NCI-H510A treated with DMSO at 0.1 percent for 48 hours (cell line): Measurements from ENCODE around the gene FXYD1.
"Not testable (repeated sequence)": the region's sequence is repeated elsewhere in the genome, so short reads cannot be mapped to it uniquely, and the experiment has no call there.

Experiments
- DNase-seq: peaks from one replicate; lab custom pipeline; 2025; lab: John Stamatoyannopoulos, UW

Gene FXYD1

DNA sequence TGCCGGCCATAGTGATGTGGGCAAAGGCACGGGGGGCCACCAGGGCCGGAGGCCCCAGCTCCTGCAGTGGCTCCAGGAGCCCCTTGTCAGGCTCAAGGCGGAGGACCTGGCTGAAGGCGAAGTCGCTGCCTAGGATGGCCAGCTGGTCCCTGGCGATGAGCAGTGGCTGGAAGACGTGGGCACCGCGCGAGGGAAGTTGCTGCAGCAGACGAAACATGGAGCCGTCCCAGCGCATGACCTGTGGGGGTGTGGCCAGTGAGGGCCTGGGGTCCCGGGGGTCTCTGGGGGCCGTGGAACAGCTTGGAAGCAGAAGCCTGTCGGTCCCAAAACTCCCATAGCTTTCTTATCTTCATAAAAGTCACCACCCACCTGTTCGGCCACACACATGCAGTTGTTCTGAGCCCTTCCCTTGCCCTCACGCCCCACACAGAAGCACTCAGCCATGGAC lies 13.3 kb upstream of the FXYD1 start:
- no peak for DNase-seq

DNA sequence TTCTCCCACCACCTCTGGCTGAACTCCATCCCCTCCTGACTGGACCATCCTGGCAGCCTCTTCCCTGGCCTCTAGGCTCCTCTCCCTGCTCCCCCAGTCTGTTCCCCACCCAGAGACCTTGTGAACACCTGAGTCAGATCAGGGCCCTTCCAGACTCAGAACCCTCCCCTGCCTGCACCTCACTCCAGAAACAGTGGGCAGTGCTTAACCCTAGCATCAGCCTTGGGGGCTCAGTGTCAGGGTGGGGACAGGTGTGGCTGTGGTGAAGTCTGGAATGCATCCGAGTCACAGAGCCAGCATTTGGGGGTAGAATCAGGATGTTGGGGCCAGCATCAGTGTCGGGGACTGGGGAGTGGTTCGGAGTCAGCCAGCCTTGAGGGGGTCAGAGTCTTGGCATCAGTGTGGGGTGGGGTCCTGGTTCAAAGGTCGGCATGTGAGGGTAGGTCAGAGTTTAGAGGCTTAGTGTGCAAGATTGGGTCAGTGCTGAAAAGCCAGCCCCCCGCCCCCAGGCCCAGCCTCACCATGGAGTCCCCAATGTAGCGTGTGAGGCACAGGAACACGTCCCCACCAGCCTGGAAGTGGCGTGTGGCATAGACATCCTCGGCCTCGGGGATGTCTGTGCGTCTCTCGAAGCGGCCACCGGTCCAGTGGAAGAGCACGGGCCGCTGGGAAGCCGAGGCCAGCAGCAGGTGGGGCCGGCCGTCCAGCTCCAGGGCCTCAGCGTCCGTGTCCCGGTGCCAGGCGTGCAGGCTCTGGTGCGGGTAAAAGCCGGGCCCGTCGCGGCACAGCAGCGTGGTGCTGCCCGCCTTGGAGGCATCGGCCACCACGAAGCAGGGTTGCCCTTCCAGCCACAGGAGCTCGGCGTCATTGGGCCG lies 12.6 kb upstream of the FXYD1 start:
- no peak for DNase-seq

DNA sequence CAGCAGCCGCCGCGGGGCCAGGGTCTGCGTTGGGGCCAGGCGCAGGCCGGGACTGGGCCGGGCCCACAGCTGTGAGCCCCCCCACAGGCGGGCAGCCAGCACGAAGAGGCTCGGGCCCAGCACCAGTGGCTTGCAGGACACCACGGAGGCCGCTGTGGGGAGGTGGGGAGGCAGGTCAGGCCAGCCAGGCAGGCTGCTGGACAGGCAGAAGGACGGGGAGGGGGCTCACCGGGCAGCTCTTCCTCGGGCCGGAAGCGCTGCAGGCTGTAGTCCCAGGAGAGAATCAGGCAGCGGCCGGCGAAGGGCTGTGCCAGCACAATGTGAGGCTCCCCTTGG lies 12.0 kb upstream of the FXYD1 start:
- no peak for DNase-seq

DNA sequence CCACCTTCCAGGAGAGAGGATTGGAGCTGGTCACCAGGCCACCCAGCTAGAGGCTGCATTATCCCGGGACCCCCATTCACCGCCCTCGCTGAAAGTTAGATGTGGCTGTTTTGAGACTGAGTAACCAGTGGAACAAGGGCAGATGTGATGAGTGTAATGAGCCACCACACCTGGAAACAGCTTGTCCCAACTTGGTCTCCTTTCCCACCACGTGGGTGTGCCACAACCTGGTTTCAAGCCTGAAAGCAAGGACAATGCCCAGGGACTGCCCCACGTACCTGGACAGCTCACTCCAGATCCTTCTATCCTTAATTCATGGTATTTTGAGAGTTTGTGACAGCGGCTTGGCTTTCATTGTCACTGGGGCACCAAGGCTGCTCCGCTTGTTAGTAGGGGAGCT lies 10.8 kb upstream of the FXYD1 start:
- no peak for DNase-seq

DNA sequence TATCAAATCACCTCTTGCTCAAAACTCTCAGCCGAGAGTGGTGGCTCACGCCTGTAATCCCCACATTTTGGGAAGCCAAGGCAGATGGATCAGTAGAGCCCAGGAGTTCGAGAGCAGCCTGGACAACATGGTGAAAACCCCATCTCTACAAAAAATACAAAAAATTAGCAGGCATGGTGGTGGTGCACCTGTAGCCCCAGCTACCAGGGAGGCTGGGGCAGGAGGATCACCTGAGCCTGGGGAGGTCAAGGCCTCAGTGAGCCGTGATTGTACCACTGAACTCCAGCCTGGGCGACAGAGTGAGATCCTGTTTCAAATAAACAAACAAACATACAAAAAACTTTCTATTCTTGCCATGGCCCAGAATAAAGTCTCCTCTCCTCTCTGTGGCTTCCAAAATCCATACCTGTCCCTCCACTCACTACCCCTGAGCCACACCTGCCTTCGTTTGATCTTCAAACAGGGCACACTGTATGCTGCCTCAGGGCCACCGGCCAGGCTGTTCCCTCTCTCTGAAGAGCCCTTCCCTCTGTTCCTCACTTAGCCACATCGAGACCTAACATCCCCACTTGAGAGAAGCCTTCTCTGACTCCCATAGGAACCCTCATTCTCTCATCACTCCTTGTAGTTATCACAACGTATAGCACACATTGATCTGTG lies 10.1 kb upstream of the FXYD1 start:
- DNase-seq: no peak

DNA sequence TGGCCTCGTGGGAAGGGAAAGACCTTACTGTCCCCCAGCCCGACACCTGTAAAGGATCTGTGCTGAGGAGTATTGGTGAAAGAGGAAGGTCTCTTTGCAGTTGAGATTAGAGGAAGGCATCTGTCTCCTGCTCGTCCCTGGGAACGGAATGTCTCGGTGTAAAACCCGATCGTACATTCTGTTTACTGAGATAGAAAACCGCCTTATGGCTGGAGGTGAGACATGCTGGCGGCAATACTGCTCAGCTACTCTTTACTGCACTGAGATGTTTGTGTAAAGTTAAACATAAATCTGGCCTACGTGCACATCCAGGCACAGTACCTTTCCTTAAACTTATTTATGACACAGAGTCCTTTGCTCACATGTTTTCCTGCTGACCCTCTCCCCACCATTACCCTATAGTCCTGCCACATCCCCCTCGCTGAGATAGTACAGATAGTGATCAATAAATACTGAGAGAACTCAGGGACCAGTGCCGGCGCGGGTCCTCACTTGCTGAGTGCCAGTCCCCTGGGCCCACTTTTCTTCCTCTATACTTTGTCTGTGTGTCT lies 8.8 kb upstream of the FXYD1 start:
- DNase-seq: not testable (repeated sequence)

DNA sequence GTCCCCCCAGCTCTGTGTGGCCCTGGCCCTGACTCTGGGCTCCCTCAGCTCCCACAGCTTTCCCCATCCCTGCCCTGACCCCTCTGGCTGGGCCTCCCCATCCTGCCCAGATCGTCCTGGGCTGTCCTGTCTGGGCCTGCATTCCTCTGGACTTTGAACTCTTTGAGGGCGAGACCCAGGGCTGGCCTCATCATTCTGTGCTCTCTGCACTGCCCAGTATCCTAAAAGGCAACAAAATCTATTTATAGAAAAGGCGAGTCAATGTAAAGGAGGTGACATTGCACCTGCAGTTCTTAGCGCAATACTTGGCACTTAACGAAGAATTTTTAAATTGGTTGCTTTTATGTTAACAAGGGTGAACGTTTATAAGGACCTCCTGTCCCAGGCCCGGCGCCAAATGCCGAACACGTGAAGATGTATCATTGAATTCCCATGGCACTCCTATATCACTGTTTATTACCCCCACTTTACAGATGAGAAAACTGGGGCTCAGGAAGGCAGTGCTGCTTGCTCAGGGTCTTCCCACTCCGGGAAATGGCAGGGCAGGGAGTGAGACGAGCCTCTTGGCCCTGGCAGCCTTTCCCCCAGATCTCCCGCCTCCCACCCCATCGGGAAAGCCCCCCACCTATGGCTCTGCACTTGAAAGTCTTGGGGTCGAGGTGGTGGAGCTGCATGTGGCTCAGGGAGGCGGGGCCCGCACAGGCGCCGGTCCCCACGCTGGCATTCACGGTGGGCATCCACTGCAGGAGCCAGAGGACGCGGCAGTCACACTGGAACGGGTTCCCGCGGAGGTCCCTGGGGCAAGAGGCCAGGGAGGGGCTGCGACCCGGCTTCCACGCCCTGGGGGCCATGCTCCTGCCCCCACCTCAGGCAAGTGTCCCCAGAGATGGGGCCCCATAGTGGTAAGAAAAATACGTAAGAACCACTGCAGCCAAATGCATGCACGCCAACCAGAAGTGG lies 7.6 kb upstream of the FXYD1 start:
- no peak for DNase-seq

DNA sequence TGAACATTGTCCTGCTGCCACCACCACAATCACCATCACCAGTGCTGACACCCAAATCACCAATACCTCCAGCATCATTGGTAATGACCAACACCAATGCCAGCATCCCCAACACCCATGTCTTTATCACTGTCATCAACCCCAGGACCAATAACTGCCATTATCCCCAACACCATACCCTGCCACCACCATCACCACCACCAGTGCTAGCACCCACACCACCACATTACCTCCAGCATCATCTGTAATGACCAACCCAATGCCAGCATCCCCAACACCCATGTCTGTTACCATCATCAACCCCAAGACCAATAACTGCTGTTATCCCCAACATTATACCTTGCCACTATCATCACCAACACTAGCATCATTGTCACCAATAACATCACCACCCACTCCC lies 6.4 kb upstream of the FXYD1 start:
- no peak for DNase-seq

DNA sequence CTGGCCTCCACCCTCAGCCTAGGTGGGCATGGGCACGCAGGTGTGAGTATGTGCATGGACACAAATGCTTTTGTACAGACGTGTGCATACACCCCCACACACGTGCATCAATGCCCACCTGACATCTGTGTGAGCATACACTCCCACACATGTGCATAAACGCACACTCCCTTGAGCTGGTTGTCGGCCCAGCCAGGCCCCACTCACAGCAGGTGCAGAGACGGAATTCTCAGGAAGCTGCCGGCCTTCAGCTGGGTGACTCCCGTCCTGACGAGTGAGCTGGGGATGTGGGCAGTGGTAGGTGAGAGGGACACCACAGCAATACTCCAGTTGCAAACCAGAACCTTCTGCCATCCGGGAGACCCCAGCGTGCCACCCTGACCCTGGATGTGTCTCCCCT lies 4.8 kb upstream of the FXYD1 start:
- no peak for DNase-seq

DNA sequence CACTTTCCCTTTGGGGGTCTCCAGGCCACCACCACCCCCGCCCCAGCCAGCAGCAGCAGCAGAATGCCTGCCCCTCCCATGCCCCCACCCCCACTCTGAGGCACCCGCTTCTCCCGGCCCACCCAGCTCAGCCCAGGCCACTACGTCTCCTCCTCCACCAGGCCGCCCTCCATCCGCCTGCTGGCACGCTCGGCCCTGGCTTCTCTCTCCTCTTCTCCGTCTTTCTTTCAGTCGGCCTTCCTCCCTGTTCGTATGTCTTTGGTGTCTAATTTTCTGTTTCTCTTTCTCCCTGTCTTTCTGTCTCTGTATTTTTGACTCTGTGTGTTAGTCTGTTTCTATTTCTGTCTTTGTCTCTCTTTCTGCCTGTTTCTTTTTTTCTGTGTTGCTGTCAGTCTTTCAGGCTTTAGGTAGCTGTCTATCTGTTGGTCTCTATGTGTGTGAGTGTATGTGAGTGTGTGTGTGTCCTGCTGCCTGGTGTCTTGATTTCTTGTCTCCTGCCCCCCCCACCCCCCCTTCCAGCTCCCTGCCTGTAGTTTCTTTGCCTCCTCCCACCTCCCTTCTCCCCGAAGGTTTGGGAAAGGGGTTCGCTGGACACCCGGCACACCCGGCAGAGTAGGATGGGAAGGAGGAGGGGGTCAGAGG lies 3.9 kb upstream of the FXYD1 start, which contains the start of gene LGI4:
TSS of gene LGI4 (minus strand) at position 459 of the 642 bp plus-strand sequence. CDS start at position 80, 379 bp downstream.
- no peak for DNase-seq

DNA sequence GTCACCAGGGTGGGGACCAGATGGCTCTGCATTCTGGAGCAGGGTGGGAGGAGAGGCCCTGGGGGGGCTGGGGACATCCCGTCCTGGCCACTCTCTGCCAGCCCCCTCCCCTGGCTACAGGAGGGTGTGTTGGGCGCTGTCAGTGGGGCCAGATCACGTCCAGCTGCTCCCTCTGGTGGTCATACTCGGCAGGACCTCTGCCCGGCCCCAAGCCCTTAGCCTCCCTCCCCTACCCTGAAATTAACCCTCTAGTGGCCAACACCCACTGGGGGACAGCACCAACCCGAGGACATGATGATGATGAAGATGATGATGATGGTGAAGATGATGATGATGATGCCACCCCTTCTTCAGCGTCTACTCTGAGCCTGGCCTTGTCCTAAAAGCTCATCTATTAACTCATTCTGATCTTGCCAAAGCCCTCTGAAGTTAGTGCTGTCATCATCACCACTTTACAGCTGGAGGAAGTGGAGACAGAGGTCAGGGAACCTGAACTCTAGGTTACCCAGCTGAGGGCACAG lies 3.2 kb upstream of the FXYD1 start:
- no peak for DNase-seq

DNA sequence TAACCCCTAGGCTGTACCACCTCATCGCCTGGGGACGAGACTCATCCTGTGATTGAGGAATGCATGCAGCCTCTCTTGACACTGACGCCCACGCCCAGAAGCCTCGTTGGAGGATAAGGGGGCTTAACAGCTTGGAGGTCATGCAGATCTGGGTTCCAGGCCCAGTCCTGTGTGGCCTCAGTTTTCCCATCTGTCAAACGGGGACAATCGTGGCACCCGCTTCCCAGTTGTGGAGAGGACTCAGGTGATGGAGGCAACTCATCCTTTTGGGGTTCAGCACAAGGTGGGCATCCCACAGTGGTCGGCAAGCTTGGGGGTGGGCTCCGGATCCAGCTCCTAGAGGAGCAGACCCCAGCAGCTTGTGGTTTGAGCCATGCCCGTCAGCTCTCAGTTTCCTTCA lies 2.4 kb upstream of the FXYD1 start:
- DNase-seq: no peak

DNA sequence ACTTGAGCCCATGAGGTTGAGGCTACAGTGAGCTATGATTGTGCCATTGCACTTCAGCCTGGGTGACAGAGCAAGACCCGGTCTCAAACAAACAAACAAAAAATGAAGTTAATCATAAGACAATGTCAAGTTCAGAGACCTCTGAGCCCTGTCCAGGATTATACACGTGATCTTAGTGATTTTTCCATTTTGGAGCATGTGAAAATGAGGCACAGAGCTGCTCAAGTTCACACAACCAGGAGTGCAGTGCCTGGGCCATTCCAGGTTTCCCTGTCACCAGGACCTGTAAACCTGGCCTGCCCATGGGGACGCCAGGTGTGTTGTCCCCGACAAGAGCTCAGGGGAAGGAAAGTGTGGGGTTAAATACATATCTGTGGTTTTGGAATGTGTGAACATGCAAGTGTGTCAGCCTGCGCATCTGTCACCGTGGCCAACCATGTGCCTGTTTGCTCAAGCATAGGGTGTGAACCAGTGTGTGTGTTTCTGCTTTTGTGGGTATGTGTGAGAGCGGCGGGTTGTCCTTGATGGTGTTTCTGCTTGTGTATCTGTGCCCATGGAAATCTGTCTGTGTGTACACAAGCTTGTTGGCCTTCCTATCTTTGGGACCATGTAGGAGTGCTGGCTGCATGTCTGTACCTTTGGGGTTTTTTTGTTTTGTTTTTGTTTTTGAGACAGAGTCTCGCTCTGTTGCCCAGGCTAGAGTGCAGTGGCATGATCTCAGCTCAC lies 1.5 kb upstream of the FXYD1 start:
- DNase-seq: no peak

DNA sequence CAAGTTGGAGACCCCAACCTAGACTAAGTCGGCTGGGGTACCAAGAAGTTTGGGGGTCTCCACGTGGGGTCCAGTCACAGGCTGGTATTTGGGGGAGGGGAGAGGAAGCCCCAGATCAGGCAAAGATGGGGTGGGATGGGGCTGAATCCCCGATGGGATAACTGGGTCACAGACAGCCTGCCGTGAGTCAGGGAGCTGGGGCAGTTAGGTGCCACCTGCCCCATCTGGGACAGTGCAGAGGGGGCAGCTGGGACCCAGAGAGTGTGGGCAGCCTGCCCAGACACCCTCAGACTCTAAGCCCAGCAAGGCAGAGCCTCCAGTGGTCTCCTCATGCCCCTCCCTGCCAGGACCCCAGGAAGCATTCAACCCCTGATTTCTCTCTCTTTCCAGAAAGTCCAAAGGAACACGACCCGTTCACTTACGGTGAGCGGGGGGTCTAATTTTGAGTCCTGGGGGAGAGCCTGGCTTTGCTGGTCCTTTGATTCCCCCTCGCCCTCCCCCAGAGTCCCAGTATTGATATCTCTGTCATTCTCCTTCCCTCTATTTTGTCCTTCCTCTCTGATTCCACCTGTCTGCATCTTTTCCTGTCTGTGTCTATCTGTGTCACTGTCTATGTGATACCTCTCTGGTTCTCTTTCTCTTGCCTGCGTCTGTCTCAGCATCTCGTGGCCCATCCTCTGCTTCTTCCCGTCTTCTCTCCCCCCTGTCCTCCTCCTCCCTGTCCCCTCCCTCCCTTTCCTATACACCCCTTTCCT lies 1.8 kb downstream of the FXYD1 start:
- no peak for DNase-seq

DNA sequence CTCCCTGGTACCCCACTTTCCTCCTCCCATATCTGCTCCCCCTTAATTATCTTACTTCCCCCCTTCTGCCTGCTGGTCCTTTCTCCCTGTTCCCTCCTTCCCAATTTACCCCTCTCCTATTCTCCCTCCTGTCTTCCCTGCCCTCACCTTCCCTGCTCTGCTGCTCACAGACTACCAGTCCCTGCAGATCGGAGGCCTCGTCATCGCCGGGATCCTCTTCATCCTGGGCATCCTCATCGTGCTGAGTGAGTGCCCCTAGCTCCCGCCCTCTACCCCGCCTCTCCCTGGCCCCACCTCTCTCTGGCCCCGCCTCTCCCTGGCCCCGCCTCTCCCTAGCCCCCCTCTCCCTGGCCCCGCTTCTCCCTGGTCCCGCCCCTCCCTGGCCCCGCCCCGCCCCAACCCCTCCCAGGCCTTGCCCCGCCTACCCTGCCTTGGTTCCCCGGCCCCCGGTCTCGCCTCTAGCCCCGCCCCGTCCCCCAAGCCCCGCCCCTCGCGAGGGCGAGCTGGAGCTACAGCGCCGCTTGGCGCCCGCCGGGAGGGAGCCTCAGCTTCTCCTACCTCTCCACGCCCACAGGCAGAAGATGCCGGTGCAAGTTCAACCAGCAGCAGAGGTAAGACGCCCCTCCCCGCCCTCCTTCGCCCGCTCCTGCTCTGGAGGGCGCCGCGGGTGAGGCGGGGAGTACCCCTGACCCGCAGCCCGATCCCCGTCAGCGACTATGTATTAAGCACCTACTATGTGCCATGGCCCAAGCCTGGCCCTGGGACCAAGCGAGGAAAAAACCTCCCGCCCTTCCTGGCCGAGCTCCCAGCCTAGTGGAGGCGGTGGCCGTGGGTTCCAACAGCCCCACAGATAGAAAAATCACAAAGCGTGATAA lies 2.6 kb downstream of the FXYD1 start:
- DNase-seq: no peak

DNA sequence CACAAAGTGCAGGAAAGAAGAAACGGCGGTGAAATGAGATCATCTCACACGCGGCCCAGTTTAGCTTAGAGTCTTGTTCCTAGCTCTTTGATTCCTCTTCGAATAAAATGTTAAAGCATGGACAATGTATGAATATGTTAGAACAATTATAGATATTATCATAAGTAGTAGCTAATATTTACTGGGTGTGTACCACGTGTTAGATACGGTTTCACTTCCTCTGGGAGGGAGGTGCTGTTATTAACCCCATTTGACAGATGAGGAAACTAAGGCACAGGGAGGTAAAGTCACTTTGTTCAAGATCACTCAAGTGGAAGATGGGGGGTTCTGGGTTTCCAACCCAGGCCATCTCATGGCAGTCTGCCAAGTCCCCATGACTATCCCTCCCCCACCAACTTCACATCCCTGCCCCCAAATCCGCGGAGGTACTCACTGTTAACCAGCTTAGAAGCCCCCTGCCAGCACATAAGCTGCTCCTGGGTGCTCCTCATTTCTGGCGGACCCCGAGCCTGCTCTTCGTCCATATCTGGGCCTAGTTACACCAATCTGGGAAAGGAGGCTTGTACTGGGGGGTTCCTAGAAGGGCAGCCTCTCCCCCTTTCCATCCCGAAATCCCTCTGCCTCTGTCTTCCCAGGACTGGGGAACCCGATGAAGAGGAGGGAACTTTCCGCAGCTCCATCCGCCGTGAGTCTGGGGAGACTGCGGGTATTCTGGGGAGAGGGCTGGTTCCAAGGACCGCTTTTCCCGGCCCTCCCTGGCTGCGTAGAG lies 3.4 kb downstream of the FXYD1 start:
- DNase-seq: no peak

DNA sequence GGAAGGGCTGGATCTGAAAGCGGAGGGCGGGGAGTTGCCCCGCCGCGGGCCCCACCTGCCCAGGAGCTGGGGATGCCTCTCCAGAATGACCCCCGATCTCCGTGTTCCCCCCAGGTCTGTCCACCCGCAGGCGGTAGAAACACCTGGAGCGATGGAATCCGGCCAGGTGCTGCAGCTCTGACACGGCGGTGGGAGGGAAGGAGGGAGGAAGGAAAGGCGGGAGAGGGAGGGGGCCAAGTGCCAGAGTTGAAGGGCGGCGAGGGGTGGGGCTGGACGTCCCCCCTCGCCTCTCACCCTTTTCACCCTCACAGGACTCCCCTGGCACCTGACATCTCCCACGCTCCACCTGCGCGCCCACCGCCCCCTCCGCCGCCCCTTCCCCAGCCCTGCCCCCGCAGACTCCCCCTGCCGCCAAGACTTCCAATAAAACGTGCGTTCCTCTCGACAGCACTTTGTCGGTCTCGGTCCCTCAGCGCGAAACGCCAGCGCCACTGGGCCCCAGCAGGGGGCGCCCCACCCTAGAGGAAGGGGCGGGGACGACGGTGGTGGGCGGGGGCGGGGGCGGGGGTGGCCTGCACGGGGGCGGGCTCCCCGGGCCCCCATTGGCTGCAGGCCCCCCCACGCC lies 4.1 kb downstream of the FXYD1 start:
- no peak for DNase-seq
